OCI-M2 (cell line): ENCODE results near the gene SLC12A5.

Experiments
- DNase-seq: peaks from one replicate; lab custom pipeline; 2025; ENCODE audit not compliant: unreplicated experiment; lab: John Stamatoyannopoulos, UW

Gene SLC12A5

DNA sequence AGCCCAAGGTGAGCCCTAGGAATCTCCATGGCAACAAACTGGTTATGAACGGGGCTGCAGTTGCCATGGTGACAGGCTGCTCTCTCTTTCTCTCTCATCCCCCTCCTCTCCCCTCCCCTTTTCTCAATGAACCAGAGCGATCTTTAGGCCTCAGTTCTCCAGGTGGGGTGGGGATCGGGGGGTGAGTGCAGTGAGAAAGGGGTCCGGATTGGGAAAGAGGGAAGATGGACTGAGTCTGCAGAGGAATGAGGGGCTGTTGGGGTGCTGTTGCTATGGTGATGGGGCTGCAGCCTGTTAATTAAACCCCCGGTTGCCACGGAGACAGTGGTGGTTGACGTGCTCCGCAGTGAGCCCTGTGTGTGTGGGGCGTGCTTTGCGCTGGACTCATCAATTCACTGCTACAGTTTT is 3.6 kb upstream of the SLC12A5 start:
- no peak for DNase-seq

GRCh38 chr20:46027245-46027853 is 1.7 kb upstream of the SLC12A5 start:
- peak; percentile 58 for DNase-seq

- DNase-seq: no peak
Measured at GRCh38 chr20:46028110-46028509, 905 bp upstream of the SLC12A5 start.

GRCh38 chr20:46030284-46031013 is 1.4 kb downstream of the SLC12A5 start:
- DNase-seq: no peak

- no peak for DNase-seq
Measured at GRCh38 chr20:46031014-46031569, 2.1 kb downstream of the SLC12A5 start.

- no peak for DNase-seq
Measured at GRCh38 chr20:46031701-46032254, 2.8 kb downstream of the SLC12A5 start.

DNA sequence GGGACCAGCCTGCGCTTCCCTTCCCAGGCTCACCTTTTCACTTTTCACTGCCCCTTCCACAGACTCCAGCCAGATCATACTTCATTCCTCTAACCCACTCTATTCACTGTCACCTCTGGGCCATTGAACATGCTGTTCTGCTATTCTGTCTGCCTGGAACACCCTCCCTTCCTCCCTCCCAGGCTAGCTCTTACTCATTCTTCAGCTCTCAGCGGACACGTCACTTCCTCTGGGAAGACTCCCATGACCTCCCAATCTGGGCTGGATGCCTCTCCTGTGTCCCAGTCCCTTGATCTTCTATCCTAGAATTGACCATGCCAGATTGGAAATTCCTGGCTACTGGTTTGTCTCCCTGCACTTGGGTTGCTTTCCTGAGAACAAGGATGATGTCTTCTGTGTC is 5.0 kb downstream of the SLC12A5 start:
- no peak for DNase-seq

DNA sequence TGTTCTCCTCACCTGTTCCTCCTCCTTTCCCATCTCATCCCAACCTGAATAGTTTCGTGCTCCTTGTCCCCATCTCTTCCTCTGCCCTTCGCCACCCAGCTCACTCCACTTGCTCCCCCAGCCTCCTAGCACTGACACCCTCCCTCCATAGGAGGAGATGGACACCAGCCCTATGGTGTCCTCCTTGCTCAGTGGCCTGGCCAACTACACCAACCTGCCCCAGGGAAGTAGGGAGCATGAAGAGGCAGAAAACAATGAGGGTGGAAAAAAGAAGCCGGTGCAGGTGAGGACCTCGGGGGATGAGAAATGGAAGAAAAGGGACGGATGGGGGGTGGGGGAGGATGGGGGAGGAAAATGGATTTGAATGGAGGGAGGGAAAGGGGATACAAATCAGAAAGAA is 6.2 kb downstream of the SLC12A5 start:
- DNase-seq: no peak

DNA sequence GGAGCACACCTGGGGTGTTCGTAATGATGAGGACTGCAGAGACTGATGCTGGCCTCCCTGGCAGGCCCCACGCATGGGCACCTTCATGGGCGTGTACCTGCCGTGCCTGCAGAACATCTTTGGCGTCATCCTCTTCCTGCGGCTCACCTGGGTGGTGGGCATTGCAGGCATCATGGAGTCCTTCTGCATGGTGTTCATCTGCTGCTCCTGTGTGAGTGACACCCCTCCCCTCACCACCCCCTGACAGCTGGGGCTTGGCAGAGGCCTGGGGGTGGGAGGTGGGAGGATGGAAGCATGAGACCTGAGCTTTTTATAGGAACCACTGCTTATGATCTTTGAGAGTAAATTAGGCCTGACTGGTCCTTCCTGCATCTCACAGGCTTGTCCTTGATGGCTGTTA is 6.7 kb downstream of the SLC12A5 start:
- no peak for DNase-seq

DNA sequence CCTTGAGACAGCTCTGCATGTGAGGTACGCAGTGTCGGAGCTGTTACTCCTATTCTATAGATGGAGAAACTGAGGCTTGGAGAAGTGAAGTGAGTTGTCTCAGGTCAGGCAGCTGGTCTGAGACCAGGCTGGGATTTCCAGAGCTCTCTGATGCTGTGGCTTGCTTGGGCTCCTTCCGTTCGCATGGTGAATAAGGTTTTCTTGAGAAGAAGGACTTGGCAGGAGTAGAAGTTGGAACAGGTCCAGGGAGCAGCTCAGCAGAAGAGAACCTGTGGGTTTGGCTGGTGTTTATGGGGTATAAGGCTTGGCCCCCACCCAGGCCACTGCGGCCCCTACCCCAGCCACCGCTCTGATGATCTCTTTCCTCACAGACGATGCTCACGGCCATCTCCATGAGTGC is 7.4 kb downstream of the SLC12A5 start:
- no peak for DNase-seq

DNA sequence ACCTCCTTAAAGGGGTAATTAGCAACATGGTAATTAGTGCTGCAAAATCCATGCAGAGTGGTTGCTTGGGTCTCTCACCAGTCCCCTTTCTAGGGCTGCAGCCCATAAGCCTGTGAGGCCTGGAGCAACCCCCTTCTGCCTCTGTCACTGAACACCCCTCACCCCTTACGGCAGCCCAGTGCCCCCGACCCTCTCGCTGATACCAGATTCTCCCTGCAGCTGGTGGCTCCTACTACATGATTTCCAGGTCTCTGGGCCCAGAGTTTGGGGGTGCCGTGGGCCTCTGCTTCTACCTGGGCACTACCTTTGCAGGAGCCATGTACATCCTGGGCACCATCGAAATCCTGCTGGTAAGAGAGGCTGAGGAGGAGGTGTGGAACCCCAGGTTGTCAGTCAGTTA is 8.0 kb downstream of the SLC12A5 start:
- no peak for DNase-seq

DNA sequence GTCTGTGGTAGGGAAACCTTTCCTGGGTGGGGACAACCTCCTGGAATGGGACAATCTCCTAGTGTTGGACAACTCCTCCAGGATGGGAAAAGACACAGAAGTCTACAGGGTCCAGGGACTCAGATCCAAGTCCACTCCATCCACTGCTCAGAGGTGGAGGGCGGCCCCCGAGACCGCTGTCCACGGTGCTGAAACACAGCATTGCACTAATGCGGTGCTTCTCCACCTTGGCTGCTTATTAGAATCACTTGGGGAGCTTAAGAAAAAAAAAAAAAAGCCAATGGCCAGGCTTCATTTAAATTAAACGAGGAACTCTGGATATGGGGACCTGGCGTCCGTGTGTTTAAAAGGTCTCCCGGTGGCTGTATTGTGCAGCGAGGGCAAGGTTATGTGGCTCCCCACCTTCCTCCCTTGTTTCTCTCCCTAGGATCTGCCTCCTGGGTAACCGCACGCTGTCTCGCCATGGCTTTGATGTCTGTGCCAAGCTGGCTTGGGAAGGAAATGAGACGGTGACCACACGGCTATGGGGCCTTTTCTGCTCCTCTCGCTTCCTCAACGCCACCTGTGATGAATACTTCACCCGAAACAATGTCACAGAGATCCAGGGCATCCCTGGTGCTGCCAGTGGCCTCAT is 12.0 kb downstream of the SLC12A5 start:
- DNase-seq: peak; percentile 22

- no peak for DNase-seq
Measured at GRCh38 chr20:46043556-46043955, 14.5 kb downstream of the SLC12A5 start.

- DNase-seq: no peak
Measured at GRCh38 chr20:46044896-46045295, 15.9 kb downstream of the SLC12A5 start.

DNA sequence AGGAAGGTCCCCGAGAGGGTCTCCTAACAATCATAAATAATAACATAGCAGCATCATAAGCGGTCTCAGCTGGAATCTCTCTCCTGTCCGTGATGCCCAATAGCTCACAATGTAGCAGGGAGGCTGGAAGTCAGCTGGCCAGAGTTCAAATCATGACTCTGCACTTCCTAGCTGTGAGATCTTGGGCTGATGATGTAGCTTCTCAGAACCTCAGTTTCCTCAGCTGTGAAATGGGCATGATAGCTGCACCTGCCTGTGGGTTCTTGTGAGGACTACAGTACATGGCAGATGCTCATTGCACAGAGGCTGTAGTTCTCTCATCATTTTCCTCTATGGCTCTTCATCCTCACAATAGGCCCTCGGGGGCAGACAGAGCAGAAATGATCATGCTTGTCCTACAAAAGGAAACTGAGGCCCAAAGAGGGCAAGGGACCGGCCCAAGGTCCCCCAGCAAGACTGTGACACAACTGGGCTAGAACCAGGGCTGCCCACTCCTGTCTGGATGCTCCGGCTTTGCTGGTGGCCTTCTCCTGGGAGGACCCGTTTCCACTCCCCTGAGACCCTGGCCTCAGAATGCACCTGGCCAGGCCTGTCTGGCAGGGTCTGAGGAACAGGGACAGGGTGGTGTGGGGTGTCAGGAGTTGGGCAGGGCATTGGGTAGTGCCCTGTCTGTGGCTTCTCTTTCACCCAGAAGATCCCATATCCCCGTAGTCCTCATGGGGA is 17.7 kb downstream of the SLC12A5 start:
- no peak for DNase-seq

GRCh38 chr20:46047821-46048220 is 18.8 kb downstream of the SLC12A5 start:
- no peak for DNase-seq

- no peak for DNase-seq
Measured at GRCh38 chr20:46049190-46049589, 20.2 kb downstream of the SLC12A5 start.

DNA sequence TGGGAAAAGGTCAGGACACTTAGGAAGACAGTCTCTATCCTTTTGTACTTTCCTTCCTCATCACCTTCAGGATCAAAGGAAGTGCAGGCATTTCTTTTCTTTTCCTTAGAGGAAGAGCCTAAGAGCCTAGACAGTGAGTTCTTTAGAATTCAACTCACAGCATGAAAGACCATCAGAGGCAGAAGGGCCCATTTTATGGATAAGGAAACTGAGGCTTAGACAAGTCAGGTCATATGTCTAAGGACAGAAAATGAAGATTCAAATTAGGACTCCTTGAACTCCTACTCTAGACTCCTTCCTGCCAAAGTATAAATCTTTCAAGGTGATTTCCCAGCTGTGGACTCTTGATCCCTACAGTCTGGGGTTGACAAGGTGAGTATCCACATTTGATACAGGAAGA is 20.8 kb downstream of the SLC12A5 start:
- DNase-seq: no peak

DNA sequence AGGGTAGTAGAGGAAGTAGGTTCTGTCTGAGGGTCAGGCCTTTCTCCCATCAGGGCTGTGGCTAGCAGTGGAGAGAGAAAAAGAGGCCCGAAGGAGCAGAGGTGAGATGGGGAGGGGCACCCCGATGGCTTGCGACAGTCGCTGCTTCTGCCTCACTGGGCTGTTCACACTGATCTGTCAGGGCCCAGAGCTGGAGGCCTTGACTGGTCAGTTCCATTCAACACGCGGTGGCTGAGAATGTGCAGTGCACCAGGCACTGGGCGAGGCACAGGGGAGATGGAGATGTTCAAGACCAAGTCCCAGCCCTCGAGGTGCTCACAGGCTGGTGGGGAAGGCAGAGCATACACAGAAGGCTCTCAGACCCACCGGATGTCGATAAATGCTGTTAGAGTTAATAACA is 21.4 kb downstream of the SLC12A5 start:
- DNase-seq: no peak

DNA sequence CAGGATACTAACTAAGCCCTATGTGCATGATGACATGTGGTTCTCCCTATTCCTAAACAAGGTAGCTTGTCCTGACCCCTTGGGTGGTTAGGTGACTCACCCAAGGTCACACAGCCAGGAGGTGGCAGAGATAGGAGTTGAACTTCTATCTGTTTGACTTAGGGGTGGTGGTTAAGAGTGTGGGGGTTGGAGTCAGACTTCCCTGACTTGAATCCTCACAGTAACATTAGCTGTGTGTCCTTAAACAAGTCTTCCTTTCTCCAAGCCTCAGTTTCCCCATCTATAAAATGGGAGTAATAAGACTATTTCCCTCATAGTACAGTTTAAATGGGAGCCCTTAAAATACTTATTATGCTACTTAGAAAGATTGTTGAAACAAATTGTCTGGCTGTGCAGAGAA is 21.9 kb downstream of the SLC12A5 start:
- DNase-seq: no peak
